H9 (cell line): ENCODE data around the gene TSPYL2. TPM values are rescaled to one million over a fixed set of nuclear protein-coding genes. Genes with fewer than 3 reads are reported as not detected.

Experiments used
- DNase-seq: peaks from one replicate; pipeline ENCODE4 v3.0.0-alpha.2; 2017
- H2AFZ ChIP-seq: one replicate; pipeline ENCODE4 v1.6.1; 2013; ENCODE audit warnings: mild to moderate bottlenecking, low read length, control low read depth, moderate library complexity
- H2AK5ac ChIP-seq: 2 replicates; pipeline ENCODE4 v1.6.1; 2013; ENCODE audit warnings: low read length, control low read depth, mixed read lengths; ENCODE audit not compliant: insufficient read length
- H2BK120ac ChIP-seq: one replicate; pipeline ENCODE4 v1.6.1; 2013; ENCODE audit warnings: low read depth, mild to moderate bottlenecking, low read length, control low read depth, inconsistent platforms; ENCODE audit not compliant: poor library complexity, severe bottlenecking
- H2BK12ac ChIP-seq: 2 replicates; pipeline ENCODE4 v1.6.1; 2013; ENCODE audit warnings: low read length, control low read depth, mixed read lengths, low read depth; ENCODE audit not compliant: insufficient read length
- H2BK15ac ChIP-seq: 2 replicates; pipeline ENCODE4 v1.6.1; 2013; ENCODE audit warnings: low read depth, low read length, control low read depth
- H2BK20ac ChIP-seq: one replicate; pipeline ENCODE4 v1.6.1; 2013; ENCODE audit warnings: low read depth, mild to moderate bottlenecking, low read length, control low read depth, inconsistent platforms; ENCODE audit not compliant: poor library complexity, severe bottlenecking
- H2BK5ac ChIP-seq: 2 replicates; pipeline ENCODE4 v1.6.1; 2013; ENCODE audit warnings: low read length, control low read depth, mixed read lengths; ENCODE audit not compliant: insufficient read length
- H3K14ac ChIP-seq: 2 replicates; pipeline ENCODE4 v1.6.1; 2013; ENCODE audit warnings: low read length, control low read depth; ENCODE audit not compliant: insufficient read depth
- H3K18ac ChIP-seq: 2 replicates; pipeline ENCODE4 v1.6.1; 2013; ENCODE audit warnings: low read depth, mild to moderate bottlenecking, mixed read lengths, low read length, control low read depth; ENCODE audit not compliant: insufficient read length
- H3K23ac ChIP-seq: 2 replicates; pipeline ENCODE4 v1.6.1; 2013; ENCODE audit warnings: low read length, control low read depth, mixed read lengths, low read depth; ENCODE audit not compliant: insufficient read length
- H3K23me2 ChIP-seq: 2 replicates; pipeline ENCODE4 v1.6.1; 2013; ENCODE audit warnings: low read depth, mild to moderate bottlenecking, mixed read lengths, low read length, control low read depth; ENCODE audit not compliant: insufficient read length, poor library complexity, severe bottlenecking
- H3K27ac ChIP-seq: 2 replicates; pipeline ENCODE4 v1.5.1; 2013; ENCODE audit warnings: low read length, control low read depth, mixed read lengths, low read depth; ENCODE audit not compliant: insufficient read length
- H3K27me3 ChIP-seq: 2 replicates; pipeline ENCODE4 v1.6.1; 2013; ENCODE audit warnings: low read length, control low read depth, inconsistent platforms; ENCODE audit not compliant: insufficient read depth
- H3K4ac ChIP-seq: 2 replicates; pipeline ENCODE4 v1.6.1; 2013; ENCODE audit warnings: low read depth, mild to moderate bottlenecking, control low read depth, inconsistent platforms, low read length, moderate library complexity
- H3K4me1 ChIP-seq: 2 replicates; pipeline ENCODE4 v1.6.1; 2013; ENCODE audit warnings: low read length, control low read depth, inconsistent platforms; ENCODE audit not compliant: insufficient read depth
- H3K4me2 ChIP-seq: 2 replicates; pipeline ENCODE4 v1.6.1; 2013; ENCODE audit warnings: low read length, control low read depth, mixed read lengths; ENCODE audit not compliant: insufficient read length, insufficient read depth
- H3K56ac ChIP-seq: 2 replicates; pipeline ENCODE4 v1.6.1; 2013; ENCODE audit warnings: low read depth, mild to moderate bottlenecking, mixed read lengths, low read length, control low read depth; ENCODE audit not compliant: insufficient read length
- H3K79me1 ChIP-seq: 2 replicates; pipeline ENCODE4 v1.6.1; 2013; ENCODE audit warnings: low read depth, mild to moderate bottlenecking, moderate library complexity, low read length, control low read depth, inconsistent platforms; ENCODE audit not compliant: insufficient read depth, poor library complexity, severe bottlenecking
- H3K79me2 ChIP-seq: 2 replicates; pipeline ENCODE4 v1.6.1; 2013; ENCODE audit warnings: low read length, control low read depth, inconsistent platforms; ENCODE audit not compliant: insufficient read depth
- H3K9ac ChIP-seq: 2 replicates; pipeline ENCODE4 v1.6.1; 2013; ENCODE audit warnings: low read length, control low read depth, mixed read lengths; ENCODE audit not compliant: insufficient read length; ENCODE audit errors: extremely low read depth
- H3K9me3 ChIP-seq: one replicate; pipeline ENCODE4 v1.6.1; 2013; ENCODE audit warnings: low read depth, low read length, inconsistent platforms; ENCODE audit not compliant: control insufficient read depth
- H3T11ph ChIP-seq: one replicate; pipeline ENCODE4 v1.6.1; 2013; ENCODE audit warnings: mild to moderate bottlenecking, low read length, control low read depth, inconsistent platforms
- H4K20me1 ChIP-seq: one replicate; pipeline ENCODE4 v1.6.1; 2013; ENCODE audit not compliant: control insufficient read depth, insufficient read length, insufficient read depth
- H4K5ac ChIP-seq: 2 replicates; pipeline ENCODE4 v1.6.1; 2013; ENCODE audit warnings: low read depth, mild to moderate bottlenecking, mixed read lengths, low read length, control low read depth; ENCODE audit not compliant: insufficient read length
- H4K8ac ChIP-seq: replicated peaks from 2 replicates; pipeline ENCODE4 v1.6.1; 2013; ENCODE audit warnings: low read length, control low read depth, mixed read lengths, low read depth; ENCODE audit not compliant: insufficient read length
- H4K91ac ChIP-seq: 2 replicates; pipeline ENCODE4 v1.6.1; 2013; ENCODE audit warnings: low read depth, mild to moderate bottlenecking, moderate library complexity, mixed read lengths, low read length, control low read depth; ENCODE audit not compliant: insufficient read length
- H3K27ac Mint-ChIP-seq, 3 experiments: 2 replicates in 2 of 3; 3 replicates in 1 of 3; pipeline ENCODE4 v1.8.0; 2020 to 2021; ENCODE audit warnings: mixed read lengths in 3 of 3, mild to moderate bottlenecking in 1 of 3, moderate library complexity in 1 of 3
- H3K27me3 Mint-ChIP-seq: 2 replicates; pipeline ENCODE4 v1.8.0; 2021; ENCODE audit warnings: low read depth, mild to moderate bottlenecking, moderate library complexity, mixed read lengths
- H3K36me3 Mint-ChIP-seq, 3 experiments: 2 replicates in 2 of 3; 3 replicates in 1 of 3; pipeline ENCODE4 v1.8.0; 2020 to 2021; ENCODE audit warnings: low read depth in 3 of 3, mixed read lengths in 3 of 3; ENCODE audit not compliant: insufficient read depth in 1 of 3
- H3K4me1 Mint-ChIP-seq, 2 experiments: 2 replicates each; pipeline ENCODE4 v1.8.0; 2020; ENCODE audit warnings: mixed read lengths in 2 of 2
- H3K4me3 Mint-ChIP-seq, 2 experiments: 2 replicates in 1 of 2; 3 replicates in 1 of 2; pipeline ENCODE4 v1.8.0; 2020 to 2021; ENCODE audit warnings: mild to moderate bottlenecking in 2 of 2, mixed read lengths in 2 of 2, moderate library complexity in 1 of 2
- H3K9me3 Mint-ChIP-seq, 2 experiments: 2 replicates in 1 of 2; 3 replicates in 1 of 2; pipeline ENCODE4 v1.8.0; 2020; ENCODE audit warnings: mild to moderate bottlenecking in 2 of 2, mixed read lengths in 2 of 2, moderate library complexity in 1 of 2
- WGBS: extraction: QIAGEN DNeasy Blood & Tissue Kit; methylation state at CpG from one replicate; pipeline ENCODE4 v1.1.7; 2013; ENCODE audit warnings: missing lambda C conversion rate, low lambda C conversion rate, mixed read lengths; ENCODE audit not compliant: insufficient read length; ENCODE audit errors: extremely low coverage; 5-methylcytosine and 5-hydroxymethylcytosine counted together
- total RNA-seq: library from RNA; stranded (reverse); gene quantifications from 2 replicates; pipeline ENCODE4 v1.2.1, GENCODE V29; 2021
- TF ChIP-seq, protein P1 (sequence below): fragments of 200-600 bp; sonication (generic); conservative IDR thresholded peaks from 3 replicates; pipeline ENCODE4 v1.8.0; 2021; ENCODE audit warnings: antibody characterized with exemption, mild to moderate bottlenecking

TSPYL2 gene
- total RNA-seq, 1 experiment from 2014 or later: 24.6 TPM

DNA sequence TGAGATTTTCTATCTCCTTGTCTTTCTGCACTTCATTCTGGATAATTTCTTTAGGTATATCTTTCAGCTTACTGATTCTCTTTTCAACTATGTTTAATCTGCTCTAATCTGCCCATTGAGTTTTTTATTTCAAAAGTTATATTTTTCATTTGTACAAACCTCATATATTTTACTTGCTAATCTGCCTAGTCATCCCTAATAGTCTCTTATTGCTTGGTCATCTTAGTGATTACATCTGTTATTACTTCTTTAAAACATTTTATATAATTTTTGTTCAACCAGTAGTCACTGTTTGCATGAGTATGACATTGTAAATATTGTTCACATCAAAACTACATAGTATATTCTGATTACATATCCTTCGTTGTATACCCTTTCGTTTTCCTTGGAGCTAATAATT is 44.2 kb downstream of the TSPYL2 start:
- Histone ChIP-seq H3K79me2 (no peaks in the 10 kb centered on the region), H4K5ac (no peak overlapping the region), H2BK15ac (no peak overlapping the region), H2BK5ac (no peak overlapping the region), H3K27ac (no peak overlapping the region), H3K56ac (no peak overlapping the region), H2AK5ac (no peak overlapping the region), H4K91ac (no peak overlapping the region), H3K4me2 (no peak overlapping the region), H4K8ac (no peak overlapping the region), H2AFZ (no peak overlapping the region), H3K4ac (no peak overlapping the region), H2BK12ac (no peak overlapping the region), H3K18ac (no peak overlapping the region), H3K27me3 (no peaks in the 10 kb centered on the region), H4K20me1 (no peaks in the 10 kb centered on the region), H3K9ac (no peak overlapping the region), H3K4me1 (no peaks in the 10 kb centered on the region), H3K14ac (no peak overlapping the region), H3K79me1 (no peaks in the 10 kb centered on the region), H2BK20ac (no peak overlapping the region), H3T11ph (no peak overlapping the region), H3K9me3 (peaks cover 15% of the 10 kb centered on the region), H2BK120ac (no peak overlapping the region), H3K23me2 (no peaks in the 10 kb centered on the region), H3K23ac (no peak overlapping the region)
- Mint-ChIP-seq H3K27ac (no peak overlapping the region), H3K27me3 (no peaks in the 10 kb centered on the region), H3K36me3 (peaks cover 10 to 14% (median 11%) of the 10 kb centered on the region in 3 experiments; a peak in 5 of 7 replicates), H3K4me3 (no peak overlapping the region), H3K4me1 (no peaks in the 10 kb centered on the region), H3K9me3 (peaks cover 64 to 74% of the 10 kb centered on the region in 2 experiments)
- no peak for DNase-seq
- TF ChIP-seq, protein P1, sequence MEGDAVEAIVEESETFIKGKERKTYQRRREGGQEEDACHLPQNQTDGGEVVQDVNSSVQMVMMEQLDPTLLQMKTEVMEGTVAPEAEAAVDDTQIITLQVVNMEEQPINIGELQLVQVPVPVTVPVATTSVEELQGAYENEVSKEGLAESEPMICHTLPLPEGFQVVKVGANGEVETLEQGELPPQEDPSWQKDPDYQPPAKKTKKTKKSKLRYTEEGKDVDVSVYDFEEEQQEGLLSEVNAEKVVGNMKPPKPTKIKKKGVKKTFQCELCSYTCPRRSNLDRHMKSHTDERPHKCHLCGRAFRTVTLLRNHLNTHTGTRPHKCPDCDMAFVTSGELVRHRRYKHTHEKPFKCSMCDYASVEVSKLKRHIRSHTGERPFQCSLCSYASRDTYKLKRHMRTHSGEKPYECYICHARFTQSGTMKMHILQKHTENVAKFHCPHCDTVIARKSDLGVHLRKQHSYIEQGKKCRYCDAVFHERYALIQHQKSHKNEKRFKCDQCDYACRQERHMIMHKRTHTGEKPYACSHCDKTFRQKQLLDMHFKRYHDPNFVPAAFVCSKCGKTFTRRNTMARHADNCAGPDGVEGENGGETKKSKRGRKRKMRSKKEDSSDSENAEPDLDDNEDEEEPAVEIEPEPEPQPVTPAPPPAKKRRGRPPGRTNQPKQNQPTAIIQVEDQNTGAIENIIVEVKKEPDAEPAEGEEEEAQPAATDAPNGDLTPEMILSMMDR: no peak
- WGBS: no CpG with 5 or more reads among the region's 2 CpGs
